HG02973 (cell line): ENCODE data around the gene TRA2A.

Experiments
- ATAC-seq: cut with Tn5 transposase; IDR thresholded peaks from one replicate; pipeline ENCODE4 v1.9.1; 2021; ENCODE audit warnings: moderate library complexity; ENCODE audit not compliant: unreplicated experiment

The TRA2A gene

GRCh38 chr7:23471106-23471859 is 60.5 kb downstream of the TRA2A start:
- peak; percentile 18 for ATAC-seq

- ATAC-seq, result no peak
Observed at GRCh38 chr7:23470330-23471105, 61.3 kb downstream of the TRA2A start, which contains the start of gene IGF2BP3. IGF2BP3 (minus strand) TSS chr7:23470491; CDS start chr7:23470110, 381 bp downstream.

GRCh38 chr7:23469961-23470250 is 61.9 kb downstream of the TRA2A start:
- no peak for ATAC-seq

GRCh38 chr7:23469150-23469960 is 62.4 kb downstream of the TRA2A start:
- ATAC-seq, result no peak

- no peak for ATAC-seq
Observed at GRCh38 chr7:23468526-23469149, 63.1 kb downstream of the TRA2A start.

- no peak for ATAC-seq
Observed at GRCh38 chr7:23467806-23468525, 63.8 kb downstream of the TRA2A start.

- no peak for ATAC-seq
Observed at GRCh38 chr7:23467291-23467805, 64.4 kb downstream of the TRA2A start.

- no peak for ATAC-seq
Observed at GRCh38 chr7:23462846-23463245, 68.9 kb downstream of the TRA2A start.

GRCh38 chr7:23458044-23458443 is 73.7 kb downstream of the TRA2A start:
- no peak for ATAC-seq

GRCh38 chr7:23456093-23456492 is 75.7 kb downstream of the TRA2A start:
- ATAC-seq, result no peak

- ATAC-seq, result no peak
Observed at GRCh38 chr7:23454881-23455526, 76.8 kb downstream of the TRA2A start.
